HG02642 (cell line): ENCODE measurements around the gene FAM216A.
"Not testable (repeated sequence)": the region's sequence is repeated elsewhere in the genome, so short reads cannot be mapped to it uniquely, and the experiment has no call there.

ENCODE experiments used
- ATAC-seq: cut with Tn5 transposase; IDR thresholded peaks from one replicate; pipeline ENCODE4 v1.9.1; 2021; ENCODE audit warnings: mild to moderate bottlenecking; ENCODE audit not compliant: unreplicated experiment, poor library complexity

Gene FAM216A

DNA sequence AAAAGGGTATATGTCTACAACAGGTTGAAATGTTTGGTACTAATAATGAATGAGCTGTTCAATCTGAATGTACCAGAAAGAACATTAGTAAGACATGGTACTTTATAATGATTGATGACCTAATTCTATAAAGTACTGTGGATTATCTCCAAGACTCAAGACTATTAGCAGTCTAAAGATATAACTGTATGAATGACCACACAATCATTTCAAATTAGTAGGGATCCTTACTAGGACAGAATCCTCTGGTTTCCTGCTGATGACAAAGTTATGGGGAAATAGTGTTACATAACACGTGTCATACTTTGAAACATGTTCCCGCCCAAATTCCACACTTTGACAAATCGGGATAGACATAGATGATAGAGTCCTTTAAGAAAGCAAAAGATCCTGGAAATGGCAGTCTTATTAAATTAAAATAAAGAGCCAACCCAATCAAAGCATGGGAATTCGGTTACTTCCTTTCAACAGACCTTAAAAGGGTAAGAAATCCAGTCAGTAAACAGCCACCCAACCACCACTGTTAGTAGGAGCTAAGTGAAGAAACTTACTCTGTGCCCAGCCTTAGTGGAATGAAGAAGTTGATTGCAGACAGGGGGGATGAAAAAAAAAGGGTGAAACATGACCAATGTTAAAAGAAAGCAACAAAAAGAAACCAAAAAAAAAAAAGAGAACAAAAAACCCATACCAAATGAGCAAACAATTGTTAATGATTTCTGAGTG lies 30.5 kb downstream of the FAM216A start:
- no peak for ATAC-seq

DNA sequence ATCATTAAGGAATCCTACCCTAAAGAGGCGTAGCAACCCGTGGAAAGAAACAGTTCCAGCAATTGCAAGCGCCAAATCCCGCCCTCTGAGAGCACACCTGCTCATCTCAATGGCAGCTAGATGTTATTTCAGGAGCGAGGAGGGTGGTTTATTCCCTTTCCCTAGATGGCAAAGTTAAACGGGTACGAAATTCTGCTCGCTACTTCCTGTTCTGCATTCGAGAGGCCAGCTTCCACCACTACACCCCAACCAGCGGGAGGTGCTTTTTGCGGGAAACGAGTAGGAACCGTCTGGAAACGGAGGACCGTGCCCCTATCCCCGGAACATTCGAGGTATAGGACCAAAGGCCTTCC lies 32.7 kb downstream of the FAM216A start:
- ATAC-seq: no peak

DNA sequence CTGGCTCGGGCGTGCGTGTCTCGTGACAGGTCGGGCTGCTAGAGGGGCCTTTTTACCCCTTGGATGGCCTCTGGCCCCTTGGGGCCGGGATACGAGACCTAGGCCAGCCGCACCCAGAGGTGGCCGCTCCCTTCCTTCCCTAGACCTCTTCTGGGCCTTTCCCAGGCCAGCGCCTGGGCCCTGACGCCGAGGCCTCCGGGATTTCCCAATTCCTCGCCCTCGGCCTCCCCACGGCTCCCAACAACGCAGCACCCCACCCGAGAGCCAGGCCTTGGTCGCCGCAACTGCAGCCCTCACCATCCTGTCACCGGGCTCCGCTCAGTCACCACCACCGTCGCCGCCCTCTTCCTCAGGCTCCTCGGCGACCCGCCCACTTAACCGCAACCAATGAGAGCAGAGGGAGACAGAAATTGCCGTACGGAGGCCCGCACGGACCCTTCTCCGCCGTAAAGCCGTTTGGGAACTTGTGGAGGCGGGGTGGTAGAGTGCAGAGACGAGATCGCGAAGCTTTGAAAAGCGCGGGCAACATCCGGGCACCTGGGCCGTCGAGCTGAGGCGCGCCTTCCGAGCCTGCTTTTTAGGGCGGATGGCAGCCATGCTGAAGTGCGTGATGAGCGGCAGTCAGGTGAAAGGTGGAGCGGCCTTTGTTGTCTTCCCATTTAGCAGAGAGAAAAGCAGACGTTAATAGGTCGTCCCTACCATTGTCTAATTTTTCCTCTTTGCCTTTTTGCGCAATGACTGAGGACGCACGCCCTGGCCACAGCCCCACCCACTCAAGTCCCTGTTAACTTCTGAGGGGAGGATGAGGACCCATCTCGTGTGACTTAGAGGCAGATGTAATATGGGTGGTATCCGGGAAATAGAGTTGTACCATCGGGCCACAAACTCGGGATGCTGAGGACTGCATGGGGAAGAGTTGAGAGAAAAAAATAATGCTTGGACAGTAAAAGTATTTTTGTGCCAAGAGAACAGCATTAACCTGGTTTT lies 33.4 kb downstream of the FAM216A start, which contains the start of the genes RAD9B and VPS29:
Gene RAD9B (plus strand): TSS at position 580 of the 987 bp plus-strand sequence. CDS start 7 bp downstream, at position 587.
Gene VPS29 (minus strand): TSS at position 360 of the 987 bp plus-strand sequence. CDS start 60 bp downstream, at position 300.
- ATAC-seq: peak; percentile 93

DNA sequence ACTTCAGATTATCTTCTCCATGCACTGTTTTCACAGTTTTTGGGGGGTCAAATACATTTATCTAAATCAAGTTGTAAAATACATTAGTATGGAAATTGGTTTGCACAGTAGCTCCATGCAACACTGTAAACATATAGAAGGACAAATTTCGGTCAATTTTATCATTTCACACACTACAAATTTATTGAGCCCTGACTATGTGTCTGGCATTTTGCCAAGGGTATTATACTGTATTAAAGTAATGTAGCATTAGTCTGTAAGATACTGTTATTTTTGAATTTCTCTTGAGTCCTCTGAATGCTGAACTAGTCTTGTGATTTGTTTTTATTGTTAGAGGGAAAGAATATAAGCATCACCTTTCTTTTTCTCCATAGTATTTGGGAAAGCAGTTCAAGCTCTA lies 34.8 kb downstream of the FAM216A start:
- ATAC-seq: no peak

DNA sequence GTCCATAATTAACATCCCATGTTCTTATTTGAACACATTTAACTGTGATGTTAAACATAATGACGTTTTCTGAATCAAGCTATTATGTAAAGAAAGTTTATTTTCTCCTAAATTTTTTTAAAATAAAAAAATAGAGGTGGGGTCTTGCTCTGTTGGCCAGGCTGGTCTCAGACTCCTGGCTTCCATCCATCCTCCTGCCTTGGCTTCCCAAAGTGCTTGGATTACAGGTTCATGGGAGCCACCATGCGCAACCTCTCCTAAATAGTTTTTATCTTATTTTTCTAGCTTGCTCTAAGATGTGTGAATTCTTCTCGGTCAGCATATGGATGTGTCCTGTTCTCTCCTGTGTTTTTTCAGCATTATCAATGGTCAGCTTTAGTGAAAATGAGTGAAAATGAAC lies 36.7 kb downstream of the FAM216A start:
- no peak for ATAC-seq

DNA sequence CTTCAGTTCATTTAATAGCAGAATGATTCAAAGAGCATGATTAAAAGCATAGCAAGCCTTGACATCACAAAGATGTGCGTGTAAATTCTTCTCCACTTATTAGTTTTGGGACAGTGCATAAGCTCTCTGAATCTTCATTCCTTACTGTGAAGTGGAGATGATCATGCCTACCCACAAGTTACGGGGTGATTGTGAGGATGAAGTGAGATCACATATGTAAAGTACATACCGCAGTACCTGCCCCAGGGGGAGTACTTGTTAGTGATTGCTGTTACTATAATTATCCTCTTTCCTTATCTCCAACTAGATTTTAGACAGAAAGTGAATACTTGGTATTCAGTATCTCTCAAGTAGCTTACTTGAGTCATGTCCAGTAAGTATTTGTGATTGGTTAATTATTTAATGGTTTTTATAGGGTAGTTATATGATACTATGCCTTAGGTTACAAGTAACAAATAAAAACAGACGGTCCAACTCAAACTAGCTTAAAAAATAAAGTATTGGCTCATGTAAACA lies 39.5 kb downstream of the FAM216A start:
- ATAC-seq: no peak

DNA sequence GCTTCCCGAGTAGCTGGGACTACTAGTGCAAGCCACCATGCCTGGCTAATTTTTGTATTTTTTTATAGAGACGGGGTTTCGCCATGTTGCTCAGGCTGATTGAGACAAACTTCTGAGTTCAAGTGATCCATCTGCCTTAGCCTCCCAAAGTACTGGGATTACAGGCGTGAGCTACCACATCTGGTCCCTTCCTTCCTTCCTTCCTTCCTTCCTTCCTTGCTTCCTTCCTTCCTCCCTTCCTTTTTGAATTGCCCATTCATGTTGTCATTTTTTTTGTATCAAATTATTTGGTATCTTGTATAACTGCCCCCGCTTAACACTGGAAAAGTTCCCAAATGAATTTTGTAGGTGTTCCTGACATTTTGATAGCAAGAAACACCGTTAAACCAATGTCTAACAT lies 45.2 kb downstream of the FAM216A start:
- ATAC-seq: no peak

DNA sequence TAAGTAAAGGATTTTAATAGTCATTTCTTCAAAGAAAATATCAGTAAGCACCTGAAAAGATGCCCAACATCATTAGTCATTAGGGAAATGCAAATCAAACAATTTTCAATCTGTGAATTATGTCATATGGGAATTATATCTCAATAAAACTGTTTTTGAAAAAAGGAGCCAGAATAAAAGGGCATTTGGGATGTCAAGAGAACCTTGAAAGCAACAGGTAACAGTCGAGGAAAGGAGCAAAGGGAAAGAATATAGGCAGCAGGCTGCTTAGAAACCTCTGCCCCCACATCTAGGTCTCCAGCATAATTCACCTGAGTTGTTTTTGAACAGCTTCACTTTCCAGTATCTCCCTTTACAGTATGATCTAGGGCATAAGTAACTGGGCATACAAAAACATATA lies 45.7 kb downstream of the FAM216A start:
- no peak for ATAC-seq

DNA sequence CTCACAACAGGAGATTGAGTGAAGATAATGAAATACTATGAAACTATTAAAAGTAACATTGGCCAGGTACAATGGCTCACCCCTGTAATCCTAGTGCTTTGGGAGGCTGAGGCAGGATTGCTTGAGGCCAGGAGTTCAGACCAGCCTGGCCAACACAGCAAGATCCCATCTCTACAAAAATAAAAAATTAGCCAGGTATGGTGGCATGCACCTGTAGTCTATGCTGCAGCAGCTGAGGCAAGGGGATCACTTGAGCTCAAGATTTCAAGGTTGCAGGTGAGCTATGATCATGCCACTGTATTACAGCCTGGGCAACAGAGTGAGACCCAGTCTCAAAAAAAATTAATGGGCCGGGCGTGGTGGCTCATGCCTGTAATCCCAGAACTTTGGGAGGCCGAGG lies 48.4 kb downstream of the FAM216A start:
- ATAC-seq: no peak

DNA sequence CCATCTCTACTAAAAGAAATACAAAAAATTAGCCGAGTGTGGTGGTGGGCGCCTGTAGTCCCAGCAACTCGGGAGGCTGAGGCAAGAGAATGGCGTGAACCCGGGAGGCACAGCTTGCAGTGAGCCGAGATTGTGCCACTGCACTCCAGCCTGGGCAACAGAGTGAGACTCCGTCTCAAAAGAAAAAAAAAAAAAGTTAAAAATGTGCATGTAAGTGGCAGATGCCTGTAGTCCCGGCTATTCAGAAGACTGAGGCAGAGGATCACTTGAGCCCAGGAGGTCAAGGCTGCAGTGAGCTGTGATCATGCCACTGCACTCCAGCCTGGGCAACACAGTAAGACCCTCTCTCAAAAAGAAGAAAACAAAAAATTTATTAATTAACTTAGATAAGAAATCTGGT lies 49.4 kb downstream of the FAM216A start:
- not testable (repeated sequence) for ATAC-seq

DNA sequence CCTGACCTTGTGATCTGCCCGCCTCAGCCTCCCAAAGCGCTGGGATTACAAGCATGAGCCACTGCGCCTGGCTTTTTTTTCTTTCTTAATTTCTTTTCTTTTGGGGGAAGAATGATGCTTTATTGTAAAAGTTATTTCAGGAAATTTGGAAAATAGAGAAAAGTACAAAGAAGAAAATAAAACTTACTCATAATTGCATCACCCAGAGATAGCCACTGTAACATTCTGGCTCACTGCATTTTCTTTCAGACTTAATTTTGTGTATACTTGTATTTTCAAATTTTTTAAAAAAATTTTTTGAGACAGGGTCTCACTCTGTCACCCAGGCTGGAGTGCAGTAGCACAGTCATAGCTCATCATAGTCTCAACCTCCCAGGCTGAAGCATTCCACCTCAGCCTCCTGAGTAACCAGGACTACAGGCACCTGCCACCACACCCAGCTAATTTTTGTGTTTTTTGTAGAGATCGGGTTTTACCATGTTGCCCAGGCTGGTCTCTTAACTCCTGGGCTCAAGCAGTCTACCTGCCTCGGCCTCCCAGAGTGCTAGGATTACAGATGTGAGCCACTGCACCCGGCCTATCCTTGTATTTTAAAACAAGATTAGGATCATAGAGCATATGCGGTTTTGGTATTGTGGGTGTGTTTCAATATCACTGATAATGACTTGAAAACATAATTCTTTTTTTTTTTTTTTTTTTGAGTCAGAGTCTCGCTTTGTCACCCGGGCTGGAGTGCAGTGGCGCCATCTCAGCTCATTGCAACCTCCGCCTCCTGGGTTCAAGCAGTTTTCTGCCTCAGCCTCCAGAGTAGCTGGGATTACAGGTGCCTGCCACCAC lies 52.4 kb downstream of the FAM216A start:
- ATAC-seq: not testable (repeated sequence)

DNA sequence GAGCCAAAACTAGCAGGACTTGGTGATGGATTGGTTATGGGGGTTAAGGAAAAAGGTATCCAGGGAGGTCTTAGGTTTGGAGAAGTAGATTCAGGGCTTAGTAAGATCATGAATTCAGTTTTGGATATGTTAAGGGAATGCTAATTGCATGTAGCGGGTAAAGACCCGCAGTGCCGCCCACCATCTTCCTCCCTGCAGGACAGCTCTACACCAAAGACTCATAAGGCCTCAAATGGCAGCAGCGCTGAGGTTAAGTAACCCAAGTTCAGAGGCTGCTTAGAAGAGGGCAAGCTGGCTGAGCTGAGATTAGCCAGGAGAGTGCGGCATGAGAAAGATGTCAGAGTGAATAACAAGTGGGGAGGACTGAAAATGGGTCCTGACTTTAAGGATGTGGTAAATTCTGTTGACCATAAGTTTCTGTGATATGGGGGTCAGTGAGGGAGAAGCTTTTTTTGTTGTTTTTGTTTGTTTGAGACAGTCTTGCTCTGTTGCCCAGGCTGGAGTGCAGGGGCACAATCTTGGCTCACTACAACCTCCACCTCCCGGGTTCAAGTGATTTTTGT lies 59.7 kb downstream of the FAM216A start:
- ATAC-seq: no peak

DNA sequence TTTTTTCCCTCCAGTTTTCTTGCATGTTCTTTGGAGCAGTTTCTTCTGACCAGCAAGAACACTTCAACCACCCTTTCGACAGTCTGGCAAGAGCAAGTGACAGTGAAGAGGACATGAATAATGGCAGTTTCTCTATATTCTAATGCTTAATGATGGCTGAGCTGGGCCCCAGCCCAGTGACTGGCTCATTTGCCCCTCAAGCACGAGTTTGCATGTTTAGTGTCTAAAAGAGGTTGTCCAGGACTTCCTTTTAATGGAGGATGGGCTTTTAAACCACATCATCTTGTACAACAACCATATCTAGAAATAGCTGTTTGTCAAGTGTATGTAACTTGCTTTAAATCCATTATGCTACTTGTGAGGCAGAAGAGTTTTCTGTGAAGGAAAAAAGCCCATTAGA lies 61.9 kb downstream of the FAM216A start:
- no peak for ATAC-seq

DNA sequence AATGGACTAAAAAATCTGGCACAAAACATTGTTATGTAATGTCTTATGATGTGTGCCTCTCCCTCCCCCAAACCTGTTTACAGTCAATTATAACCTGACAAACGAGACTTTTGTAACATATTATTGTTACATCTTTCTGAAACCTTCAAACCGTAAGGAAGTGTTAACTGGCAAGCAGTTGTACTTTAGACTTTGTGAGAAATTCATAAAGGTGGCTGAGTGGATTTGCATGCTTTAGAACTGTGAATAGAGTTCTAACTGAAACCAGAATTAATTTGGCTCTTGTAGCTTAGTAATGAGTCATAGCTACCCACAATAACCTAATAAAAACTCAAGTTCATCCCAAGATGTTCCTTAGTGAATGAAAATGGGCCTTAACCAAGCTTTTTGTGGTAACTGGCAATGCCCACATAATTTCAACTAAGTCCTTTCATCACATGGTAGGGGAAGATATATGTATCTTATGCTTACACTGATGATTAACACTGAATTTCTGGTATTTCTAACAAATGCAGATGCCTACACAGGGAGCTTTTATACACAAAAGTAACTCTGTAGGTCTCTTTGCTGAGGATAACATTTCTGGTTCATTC lies 63.2 kb downstream of the FAM216A start:
- peak; percentile 85 for ATAC-seq

DNA sequence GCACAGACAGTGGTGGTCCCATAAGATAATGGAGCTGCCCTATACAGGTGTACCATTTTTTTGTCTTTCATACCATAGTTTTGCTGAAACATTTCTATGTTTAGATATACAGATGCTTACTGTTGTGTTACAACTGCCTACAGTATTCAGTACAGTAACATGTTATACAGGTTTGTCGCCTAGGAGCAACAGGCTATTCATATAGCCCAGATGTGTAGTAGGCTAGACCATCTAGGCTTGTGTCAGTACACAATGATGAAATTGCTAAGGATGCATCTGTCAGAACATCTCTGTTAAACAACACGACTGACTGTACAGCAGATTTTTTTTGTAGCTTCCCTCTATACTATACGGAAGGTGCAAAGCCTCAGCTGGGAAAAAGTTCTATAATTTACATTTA lies 64.0 kb downstream of the FAM216A start:
- ATAC-seq: no peak

DNA sequence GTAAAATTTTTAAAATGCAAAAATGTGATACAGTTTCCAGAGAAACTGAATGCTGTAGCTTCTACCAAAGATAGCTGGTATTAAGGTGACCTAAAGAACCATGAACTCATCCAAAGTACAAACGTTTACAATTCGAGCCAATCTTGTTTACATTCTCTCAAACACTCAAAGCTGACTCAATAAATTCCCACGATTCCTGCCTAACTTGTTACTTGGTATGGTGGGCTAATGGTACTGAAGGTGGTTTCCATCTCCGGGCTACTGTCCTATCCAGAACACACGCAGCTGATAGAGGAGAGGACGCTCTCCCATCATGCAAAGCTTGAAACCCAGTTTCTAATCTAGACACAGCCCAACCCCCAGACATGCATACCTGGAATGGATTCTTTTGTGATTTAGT lies 65.0 kb downstream of the FAM216A start:
- ATAC-seq: no peak

DNA sequence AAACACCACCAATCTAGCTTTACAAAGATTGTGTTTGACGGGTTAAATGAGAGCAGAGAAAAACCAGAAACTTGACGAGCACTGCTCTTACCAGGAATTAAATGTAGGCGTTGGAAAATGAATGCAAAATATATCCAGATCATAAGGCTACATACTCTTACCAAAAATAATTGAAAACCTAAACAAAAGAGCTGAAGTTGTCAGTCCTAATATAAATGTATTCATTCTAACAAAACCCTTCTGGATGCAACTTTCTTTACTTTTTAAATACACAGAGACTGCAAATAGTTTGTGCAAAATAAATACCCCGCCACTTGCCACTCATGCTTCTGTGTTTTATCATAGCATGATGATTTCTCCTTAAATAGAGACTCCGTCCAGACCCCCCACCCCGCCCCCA lies 66.2 kb downstream of the FAM216A start:
- ATAC-seq: no peak

DNA sequence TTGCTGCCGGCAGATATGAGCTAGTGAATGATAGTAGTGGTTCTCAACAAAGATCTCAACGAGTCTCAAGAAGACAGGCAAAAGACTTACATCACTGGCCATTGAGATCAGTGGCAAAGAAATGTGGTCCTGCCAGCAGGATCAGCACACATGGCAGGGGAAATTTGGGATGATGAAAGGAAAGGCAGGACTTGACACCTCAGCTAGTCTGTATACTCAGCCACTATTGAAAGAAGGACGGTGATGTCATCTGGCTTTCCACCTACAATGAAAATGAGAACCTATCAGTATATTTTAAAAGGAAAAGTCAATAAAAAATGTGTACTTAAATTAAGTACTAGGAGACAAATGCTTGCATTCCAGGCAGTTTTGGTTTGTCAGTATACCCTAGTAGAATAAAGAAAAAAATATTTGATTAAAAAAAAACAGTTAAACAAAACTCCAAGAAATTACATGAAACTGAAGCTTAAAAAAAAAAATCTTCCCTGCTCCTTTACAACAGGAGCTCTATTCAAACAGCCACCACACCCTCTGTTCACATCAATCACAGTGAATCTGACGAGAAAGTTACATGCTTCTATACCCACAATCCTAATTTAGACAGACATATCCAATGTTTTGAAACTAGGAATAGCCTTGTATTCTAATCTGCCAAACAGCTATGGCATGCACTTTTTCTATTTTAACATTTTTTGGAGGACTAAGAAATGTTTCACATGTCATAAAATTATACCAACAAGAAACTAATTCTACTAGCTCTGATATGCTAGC lies 68.4 kb downstream of the FAM216A start:
- ATAC-seq: no peak
